ENCODE measurements around the gene NACA.
"Not testable (repeated sequence)": the region's sequence is repeated elsewhere in the genome, so short reads cannot be mapped to it uniquely, and the experiment has no call there.

NACA gene

DNA sequence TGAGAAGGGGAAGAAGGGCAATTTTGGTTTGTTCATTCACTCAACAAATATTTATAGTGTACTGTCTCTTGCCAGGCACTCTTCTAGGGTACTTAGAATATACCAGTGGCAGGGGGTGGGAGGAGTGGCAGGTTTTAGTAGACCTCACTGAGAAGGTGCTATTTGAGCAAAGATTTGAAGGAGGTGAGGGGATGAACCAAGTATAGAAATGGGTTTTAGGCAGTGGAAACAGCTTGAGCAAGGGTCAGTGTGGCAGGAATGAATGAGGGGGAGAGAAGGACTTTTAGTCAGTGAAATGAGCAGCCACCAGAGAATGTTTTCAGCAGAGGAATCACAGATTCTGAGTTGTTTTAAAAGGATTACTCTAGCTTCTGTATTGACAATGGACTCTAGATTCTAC, 24.8 kb upstream of the NACA start:
- TF ChIP-seq, protein P1, sequence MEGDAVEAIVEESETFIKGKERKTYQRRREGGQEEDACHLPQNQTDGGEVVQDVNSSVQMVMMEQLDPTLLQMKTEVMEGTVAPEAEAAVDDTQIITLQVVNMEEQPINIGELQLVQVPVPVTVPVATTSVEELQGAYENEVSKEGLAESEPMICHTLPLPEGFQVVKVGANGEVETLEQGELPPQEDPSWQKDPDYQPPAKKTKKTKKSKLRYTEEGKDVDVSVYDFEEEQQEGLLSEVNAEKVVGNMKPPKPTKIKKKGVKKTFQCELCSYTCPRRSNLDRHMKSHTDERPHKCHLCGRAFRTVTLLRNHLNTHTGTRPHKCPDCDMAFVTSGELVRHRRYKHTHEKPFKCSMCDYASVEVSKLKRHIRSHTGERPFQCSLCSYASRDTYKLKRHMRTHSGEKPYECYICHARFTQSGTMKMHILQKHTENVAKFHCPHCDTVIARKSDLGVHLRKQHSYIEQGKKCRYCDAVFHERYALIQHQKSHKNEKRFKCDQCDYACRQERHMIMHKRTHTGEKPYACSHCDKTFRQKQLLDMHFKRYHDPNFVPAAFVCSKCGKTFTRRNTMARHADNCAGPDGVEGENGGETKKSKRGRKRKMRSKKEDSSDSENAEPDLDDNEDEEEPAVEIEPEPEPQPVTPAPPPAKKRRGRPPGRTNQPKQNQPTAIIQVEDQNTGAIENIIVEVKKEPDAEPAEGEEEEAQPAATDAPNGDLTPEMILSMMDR (IDR thresholded peaks at IDR 0.05; ENCODE audit: extremely low read depth, missing control alignments) = no peak
- no peak for DNase-seq (ENCODE audit: low spot score)

DNA sequence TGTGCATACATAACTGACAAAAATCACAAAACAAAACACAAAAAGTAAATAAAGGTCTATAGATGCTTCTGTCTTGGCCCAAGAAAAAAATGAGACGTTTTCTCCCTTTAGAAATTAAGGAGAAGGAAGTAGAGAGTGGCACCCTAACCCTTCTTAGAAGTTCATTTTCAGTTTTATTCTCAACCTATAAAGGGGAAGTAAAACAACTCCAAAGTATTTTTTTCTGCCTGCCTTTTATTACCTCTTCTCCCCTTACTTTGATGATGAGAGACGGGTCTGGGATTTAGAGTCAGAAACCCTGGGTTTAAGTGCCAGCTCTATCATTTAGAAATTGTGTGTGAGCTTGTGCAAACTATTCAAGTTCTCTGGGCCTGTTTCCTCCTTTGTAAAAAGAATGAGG, 24.3 kb upstream of the NACA start:
- DNase-seq (ENCODE audit: low spot score) = no peak
- TF ChIP-seq, protein P1 (IDR thresholded peaks at IDR 0.05; ENCODE audit: extremely low read depth, missing control alignments) = no peak

DNA sequence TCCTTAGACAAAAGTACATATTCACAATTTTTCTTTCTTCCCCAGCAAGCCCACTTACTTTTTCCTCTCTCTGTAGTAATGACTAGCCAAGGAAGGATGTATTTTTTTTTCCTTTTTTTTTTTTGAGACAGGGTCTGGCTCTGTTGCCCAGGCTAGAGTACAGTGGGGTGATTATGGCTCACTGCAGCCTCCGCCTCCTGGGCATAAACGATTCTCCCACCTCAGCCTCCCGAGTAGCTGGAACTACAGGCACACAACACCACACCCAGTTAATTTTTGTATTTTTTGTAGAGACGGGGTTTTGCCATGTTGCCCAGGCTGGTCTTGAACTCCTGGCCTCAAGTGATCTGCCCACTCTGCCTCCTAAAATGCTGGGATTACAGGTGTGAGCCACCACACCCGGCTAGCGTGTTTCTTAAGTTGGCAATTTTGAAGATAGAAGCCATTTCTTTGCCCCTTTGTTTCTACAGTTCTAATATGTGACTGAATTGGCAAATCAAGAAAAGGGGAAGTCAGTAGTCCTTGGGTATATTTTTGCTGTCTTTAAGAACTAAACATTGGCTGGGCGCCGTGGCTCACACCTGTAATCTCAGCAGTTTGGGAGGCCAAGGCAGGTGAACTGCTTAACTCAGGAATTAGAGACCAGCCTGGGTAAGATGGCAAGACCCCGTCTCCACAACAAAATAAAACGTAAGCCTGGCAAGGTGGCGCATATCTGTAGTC, 3.2 kb upstream of the NACA start:
- TF ChIP-seq, protein P1 (IDR thresholded peaks at IDR 0.05; ENCODE audit: extremely low read depth, missing control alignments) = no peak
- no peak for DNase-seq (ENCODE audit: low spot score)

DNA sequence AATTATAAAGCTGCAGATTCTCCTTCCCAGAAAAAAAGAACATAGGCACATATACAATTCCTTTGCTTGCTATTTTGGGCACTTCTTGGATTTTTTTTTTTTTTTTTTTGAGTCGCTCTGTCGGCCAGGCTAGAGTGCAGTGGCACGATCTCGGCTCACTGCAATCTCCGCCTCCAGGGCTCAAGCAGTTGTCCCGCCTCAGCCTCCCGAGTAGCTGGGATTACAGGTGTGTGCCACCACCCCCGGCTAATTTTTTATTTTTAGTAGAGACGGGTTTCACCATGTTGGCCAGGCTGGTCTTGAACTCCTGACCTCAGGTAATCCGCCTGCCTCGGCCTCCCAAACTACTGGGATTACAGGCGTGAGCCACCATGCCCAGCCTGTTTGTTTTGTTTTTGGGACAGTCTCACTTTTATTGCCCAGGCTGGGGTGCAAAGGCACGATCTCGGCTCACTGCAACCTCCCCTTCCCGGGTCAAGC, 1.1 kb upstream of the NACA start:
- not testable (repeated sequence) for DNase-seq (ENCODE audit: low spot score)

DNA sequence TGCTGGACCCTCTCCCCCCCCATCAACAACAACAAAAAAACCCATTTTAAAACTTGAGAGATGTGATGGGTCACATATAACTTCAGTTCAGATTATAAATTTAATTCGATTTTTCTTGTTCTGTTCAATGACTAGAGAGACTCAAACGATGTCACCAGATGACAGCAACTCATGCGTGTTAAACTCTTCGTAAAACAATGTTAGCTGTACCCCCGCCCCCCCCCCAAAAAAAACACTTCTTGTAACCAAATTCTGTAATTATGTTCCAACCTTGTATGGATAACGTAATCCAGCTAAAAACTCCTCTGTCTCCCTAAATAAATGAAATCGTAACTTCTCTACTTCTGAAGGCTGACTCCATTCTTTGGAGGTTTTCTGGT, 614 bp upstream of the NACA start:
- TF ChIP-seq, protein P1 (IDR thresholded peaks at IDR 0.05; ENCODE audit: extremely low read depth, missing control alignments) = no peak
- DNase-seq (ENCODE audit: low spot score) = no peak

DNA sequence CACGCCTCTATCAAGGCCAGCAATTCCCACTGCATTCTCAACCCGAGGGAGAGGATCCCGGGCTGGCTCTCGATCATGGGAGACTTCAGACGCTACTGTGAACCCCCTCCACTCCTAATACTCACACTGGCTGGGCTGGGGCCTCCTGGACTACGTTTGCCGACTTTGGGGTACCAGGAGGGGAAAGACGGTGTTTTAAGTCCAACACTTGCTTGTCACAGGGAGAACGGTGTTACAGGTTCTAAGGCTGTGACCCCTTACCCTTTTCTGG, 463 bp downstream of the NACA start:
- TF ChIP-seq, protein P1 (IDR thresholded peaks at IDR 0.05; ENCODE audit: extremely low read depth, missing control alignments) = no peak
- no peak for DNase-seq (ENCODE audit: low spot score)

DNA sequence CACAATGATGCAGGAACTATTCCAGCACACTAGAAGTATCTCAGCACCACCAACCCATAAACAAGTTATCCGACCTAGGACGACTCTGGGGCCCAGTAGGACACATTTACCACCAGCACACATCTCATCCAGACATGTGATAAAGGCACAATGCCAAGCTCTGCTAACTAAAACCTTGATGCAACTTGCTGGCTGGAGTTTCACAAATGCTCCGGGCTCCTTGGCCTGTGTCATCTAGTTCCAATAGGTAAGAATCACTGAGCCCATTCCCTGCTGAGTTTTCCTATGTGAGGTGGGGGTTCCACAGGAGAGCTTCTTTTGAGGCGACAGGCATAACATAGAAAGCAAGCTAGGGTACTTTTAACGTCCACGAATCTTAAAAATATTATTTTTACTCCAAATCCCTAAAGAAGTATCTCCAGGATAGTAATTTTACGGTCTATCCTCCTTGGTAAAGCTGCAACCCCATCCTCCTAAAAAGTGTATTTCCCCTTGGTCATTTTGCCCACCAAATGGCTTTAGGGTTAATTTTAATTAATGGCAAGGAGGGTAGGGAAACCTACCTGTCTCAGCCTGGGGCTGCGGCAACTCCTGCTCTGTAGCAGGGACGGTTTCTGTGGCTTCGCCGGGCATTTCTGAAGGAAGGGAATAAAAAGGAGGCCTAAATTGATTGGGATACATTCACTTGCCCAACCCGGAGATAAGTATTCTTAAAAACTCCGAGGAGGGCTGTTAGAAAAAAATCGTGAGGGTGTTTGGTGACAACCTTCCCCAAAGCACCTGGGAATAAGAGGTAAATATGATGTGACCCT, 1.0 kb downstream of the NACA start:
- no peak for DNase-seq (ENCODE audit: low spot score)
- TF ChIP-seq, protein P1 (IDR thresholded peaks at IDR 0.05; ENCODE audit: extremely low read depth, missing control alignments) = no peak
